GM03348 (cell line): ENCODE data around the gene PPP5C.
"Not testable (repeated sequence)": the region's sequence is repeated elsewhere in the genome, so short reads cannot be mapped to it uniquely, and the experiment has no call there.

Experiments used
- DNase-seq: peaks from one replicate; pipeline ENCODE4 v3.0.0; 2012; ENCODE audit warnings: low spot score

PPP5C gene

DNA sequence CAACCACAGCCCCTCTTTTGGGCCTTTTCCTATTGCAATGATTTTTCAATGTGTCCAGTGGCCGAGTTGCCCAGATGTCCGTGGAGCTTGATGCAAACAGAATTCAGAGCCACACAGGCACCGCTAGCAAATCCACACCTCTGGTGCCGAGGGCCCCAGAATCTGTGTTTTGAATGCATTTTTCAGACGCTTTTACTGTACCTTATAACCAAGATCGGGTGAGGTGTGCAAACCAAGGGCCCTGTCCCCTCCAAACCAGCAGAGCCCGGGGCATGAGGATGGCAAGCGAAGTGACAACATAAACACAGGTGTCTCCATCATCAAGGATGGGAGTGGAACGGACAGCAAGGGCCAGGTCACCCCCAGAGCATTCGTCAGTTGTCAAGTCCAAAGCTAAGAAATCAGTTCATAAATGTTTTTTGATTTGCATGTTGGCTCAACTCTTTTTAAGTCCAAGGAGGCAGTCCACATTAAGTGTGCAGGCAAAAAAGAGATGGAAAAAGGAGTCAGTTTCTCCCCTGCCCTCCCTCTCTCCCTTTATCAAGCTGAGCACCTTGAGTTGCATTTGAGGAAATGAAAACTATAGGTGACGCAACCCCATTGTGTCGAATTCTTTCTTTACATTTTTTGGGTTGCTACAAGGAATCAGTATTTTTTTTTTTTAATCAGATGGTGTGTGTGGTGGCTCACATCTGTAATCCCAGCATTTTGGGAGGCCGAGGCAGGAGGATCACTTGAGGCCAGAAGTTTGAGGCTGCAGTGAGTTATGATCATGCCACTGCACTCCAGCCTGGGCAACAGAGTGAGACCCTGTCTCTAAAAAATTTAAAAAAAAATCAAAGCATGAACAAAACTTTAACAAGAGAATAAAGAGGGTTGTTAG lies 63.6 kb downstream of the PPP5C start:
- no peak for DNase-seq

DNA sequence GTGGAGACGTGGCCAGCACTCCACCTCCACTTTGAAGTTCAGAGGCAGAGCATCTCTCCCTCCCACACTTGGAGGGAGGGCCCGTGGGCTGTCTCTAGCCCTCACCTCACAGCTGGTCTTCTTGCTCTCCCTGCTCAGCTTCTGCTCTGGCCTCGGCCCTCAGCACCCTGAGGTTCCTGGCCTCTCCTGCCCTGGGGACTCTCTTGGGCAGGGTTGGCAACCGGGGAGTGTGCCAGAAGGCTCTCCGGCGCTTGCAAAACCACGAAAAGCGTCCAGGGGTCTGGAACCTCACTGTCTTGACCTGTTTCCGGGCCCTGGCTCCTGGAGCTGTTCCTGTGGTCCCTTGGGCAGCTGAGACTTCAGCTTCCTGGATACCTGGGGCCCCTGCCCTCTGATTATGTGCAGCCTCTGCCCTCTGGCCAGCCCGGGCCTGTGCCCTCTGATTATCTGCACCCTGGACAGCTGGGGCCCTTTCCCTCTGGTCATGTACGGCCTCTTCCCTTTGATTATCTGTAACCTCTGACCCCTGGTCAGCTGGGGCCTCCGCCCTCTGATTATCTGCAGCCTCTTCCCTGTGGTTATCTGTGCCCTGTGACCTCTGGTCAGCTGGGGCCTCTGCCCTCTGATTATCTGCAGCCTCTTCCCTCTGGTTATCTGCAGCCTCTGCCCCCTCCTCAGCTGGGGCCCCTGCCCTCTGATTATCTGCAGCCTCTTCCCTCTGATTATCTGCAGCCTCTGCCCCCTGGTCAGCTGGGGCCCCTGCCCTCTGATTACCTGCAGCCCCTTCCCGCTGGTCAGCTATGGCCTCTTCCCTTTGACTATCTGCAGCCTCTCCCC lies 64.4 kb downstream of the PPP5C start:
- no peak for DNase-seq

DNA sequence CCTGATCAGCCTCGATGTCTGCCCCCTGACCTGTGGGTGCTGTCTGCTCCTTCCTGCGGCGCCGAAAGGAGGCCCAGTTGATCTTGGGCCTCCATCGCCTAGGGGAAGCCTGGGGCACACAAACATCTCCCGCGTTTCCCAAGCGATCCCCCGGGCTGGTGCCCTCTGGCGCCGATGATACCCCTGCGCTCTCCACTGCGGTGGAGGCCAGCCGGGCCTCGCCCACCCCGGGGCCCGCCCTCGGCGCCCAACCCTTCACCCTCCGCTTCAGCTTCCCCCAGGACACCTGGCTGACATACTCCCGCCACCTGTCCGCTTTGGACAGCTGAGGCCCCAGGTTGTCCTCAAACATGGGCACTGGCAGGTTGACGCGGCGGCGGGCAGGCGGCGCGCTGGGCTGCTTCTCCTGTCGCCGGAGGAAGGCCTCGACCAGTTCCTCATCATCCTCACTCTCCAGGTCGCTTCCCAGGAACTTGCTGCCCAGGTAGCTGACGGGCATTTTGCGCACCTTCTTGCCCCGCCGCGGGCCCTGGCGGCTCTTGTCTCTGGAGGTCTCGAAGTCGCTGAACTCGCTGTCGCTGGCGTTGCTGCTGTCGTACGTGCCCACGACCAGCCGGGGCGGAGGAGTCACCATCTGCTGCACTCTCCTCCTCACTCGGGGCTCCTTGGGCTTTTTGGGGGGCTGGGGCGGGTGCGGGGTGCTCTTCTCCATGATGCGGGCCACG lies 65.2 kb downstream of the PPP5C start:
- no peak for DNase-seq

DNA sequence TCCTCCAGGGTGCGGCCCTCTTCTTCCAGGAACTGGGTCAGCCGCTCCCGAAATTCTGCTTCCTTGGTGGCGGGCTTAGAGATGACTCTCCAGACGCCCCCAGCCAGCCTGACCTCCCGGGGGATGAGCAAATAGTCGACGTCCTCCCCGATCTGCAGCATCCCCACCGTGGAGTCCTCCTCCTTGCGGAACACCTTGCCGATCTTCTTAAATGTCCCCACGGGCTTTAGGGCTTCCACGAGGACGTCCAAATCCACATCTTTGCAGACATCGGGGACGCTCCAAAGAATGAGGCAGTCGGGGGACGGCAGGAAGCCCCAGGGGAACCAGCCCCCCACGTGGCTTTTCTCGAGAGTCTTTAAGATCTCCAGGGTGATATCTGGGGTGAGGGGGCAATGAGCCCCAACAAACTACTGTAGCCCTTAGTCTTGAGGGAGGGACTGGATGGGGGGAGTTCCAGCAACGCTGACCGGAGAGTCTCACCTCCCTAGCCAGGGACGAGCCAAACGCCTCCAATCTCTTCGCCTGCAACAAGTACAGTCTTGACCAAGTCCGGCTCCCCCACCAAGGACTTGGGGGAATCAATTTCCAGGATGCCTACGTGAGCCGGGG lies 65.9 kb downstream of the PPP5C start:
- DNase-seq, result no peak

DNA sequence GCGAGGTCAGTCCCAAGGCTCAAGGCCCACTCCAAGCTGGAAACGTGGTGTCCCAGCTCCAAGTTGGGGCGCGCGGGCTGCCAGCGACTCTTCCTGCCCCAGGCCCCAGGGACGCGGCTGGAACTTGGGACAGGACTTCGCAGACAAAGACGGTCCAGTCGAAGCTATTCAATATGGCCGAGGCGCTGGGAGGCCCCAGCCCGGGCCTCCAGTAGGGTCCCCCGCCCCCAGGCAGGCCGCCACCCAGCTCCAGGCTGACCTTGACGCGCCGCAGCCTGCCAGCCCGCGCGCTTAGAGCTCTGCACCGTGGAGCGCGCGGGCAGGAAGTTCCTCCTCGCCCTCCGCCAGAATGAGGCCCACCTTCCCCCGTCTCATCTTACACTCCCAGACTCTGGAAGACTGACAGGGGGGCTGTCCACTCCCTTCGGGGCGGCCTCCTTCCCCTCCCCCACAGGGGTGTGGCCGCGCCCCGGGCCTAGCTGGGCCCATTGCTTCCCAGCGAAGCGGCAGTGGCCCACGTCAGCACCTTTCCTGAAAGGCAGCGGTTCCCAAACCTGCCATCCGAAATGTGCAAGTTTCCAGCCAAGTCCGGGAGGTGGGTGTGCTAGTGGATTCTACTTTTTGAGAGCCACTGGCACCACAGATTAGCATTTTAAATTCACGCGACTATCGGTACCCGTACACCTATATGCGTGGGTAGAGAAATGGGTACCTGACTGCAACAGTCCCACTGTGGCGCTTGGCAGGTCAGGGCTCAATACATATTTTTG lies 66.6 kb downstream of the PPP5C start, which contains the start of gene CCDC8:
TSS of gene CCDC8 (minus strand) at position 303 of the 770 bp plus-strand sequence. CDS start 754 bp downstream, outside the sequence.
- peak; percentile 79 for DNase-seq

DNA sequence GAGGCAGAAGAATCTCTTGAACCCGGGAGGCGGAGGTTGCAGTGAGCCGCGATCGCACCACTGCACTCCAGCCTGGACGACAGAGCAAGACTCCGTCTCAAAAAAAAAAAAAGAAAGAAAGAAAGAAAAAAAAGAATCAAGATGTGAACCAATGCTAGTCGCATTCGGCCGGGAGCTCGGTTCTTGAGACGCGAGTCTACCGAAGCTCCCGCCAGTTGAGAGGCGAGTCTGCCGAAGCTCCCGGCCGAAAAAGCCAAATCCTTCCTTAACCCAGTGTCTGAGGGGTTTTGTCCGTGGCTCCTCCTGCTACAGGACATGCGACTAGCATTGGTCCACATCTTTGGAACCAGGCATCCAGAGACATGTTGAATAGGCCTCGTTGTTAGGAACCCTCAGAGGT lies 68.0 kb downstream of the PPP5C start:
- not testable (repeated sequence) for DNase-seq

DNA sequence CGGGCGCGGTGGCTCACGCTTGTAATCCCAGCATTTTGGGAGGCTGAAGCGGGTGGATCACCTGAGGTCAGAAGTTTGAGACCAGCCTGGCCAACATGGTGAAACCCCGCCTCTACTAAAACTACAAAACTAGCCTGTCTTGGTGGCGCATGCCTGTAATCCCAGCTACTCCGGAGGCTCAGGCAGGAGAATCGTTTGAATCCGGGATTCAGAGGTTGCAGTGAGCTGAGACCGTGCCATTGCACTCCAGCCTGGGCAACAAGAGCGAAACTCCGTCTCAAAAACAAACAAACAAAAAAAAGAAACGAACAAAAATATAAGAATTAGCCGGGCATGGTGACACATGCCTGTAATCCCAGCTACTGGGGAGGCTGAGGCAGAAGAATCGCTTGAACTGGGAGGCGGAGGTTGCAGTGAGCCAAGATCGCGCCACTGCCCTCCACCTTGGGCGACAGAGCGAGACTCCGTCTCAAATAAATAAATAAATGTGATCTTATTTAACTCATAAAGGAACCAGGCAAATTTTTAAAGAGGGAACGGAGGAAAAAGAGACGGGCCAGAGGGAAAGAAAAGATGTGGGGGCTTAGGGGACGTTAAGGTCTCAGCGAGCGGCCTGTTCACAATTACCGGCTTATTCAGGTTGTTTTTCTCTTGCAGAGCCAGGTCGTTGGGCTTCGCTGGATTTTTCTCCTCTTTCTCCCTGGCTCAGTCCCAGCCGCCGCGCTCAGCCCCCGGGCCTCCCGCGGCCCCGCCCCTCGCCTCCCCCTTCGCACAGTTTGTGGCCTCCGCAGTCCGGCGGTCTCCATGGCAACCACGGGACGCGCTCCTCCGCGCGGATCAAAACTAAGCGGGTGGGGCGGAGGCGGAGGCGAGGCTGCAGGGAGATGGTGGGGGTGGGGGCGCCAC lies 69.2 kb downstream of the PPP5C start:
- peak; percentile 93 for DNase-seq

DNA sequence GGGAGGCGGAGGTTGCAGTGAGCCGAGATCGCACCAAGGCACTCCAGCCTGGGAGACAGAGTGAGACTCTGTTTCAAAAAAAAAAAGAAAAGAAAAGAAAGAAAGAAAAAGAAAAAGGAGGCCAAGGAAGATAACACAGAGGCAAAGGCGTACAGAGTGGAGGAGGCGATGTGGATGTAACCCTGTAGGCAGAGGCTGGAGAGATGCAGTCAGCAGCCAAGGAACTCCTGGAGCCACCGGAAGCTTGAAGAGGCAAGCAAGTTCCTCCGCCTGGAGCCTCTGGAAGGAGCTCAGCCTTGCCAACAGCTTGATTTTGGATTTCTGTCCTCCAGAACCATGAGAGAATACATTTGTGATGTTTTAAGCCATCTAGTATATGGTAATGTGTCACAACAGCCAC lies 73.2 kb downstream of the PPP5C start:
- no peak for DNase-seq

DNA sequence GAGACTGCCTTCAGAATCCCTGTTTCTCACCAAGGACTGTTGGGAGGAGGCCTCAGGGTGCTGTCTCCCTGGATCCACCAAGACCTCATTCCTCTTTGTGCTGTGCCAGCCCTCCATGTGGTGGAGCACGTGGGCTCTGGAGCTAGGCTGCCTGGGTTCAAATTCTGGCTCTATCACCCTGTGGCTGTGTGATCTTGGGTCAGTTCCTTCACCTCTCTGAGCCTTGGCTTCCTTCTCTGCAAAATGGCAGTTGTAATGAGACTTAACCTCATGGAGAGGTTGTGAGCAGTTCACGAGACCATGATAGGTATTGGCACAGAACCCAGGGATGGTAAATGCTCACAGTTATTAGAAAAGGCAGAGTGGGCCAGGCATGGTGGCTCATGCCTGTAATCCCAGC lies 75.5 kb downstream of the PPP5C start:
- no peak for DNase-seq

DNA sequence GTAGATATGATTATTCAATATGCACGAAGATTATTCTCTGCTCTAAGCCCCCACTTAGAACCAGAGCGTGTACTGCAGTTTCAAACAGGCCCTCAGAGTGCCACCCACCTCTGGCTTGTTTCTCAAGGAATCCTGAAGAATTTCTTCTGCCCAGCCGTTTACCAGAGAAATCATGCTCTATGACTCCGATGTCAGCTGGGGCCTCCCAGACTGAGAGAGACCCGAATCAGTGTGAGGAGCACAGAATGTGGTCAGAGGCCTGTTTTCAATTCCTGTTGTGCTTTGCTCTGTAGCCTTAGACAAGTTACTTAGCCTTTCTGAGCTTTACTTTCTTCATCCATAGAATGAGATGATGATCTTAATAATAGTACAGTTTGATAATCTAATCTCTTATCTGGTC lies 76.3 kb downstream of the PPP5C start:
- DNase-seq, result no peak

DNA sequence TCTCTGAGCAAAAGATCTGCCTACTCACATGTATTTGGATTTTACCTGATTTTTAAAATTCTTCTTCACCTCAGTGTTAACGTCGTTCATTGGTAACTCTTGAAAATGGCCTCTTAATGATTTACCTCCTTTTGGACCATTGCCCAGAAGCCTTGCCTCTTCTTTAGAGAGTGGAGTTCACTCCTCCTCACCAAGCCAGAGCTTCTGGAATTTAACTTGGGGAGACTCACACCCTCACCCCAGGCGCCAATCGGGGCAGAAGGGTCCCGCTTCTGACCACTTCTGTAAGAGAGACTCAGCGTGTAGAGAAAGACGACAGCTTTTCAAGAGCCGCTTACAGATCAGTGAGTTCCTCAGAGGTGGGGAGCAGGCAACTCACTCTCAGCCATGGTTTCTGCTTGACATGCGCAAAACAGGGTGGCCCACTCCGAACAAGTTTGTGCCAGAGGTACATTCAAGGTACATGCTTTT lies 79.2 kb downstream of the PPP5C start:
- DNase-seq, result no peak

DNA sequence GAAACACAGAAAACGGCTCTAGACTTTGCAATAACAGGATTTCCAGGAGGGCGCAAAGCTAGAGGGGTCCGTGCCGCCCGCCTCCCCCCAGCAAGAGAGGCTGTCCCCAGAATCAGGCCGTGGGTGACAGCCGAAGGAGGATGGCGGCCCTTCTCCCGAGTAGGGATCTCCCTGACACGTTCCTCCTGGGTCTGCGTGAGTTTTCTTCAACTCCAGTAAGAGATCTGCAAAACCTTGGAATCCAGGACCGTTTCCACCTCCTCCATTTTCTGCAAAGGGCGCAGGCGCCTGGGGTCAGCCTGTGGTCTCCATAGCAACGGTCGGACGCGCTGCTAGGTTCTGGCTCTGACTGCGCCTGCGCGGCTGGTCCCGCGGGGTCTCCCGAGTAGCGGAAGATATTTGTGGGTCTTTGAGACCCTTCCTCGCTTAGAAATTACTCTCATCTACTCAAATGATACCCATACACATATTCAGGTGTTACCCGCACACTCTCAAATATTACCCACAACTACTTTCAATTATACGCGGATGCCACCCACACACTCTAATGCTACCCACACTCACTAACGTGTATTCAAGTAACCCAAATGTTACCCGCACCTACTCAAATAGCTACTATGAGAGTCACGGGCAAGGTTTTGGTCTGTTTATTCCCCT lies 79.7 kb downstream of the PPP5C start:
- peak; percentile 96 for DNase-seq

DNA sequence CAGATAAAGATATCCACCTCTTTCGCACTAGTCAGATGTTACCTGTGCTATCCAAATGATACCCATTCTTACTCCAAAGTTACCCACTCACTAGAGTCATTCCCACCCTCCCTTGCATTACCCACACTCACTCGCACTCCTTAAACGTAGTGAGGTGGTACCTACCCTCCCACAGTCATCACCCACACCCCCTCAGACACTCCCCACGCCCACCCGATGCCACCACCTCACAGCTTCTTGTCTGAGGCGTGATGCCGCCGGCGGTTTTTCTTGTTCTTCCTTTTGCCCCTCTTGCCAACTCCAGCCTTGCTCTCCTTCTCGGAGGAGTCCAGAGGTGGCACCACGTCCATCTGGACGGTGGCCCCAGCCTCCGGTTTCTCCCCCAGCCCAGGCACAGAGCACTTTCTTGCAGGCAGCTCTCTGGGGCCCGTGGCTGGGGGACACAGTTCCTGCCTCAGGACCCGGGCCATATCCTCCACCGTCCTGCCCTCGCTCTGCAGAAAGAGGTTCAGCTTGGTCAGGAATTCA lies 80.7 kb downstream of the PPP5C start:
- no peak for DNase-seq

DNA sequence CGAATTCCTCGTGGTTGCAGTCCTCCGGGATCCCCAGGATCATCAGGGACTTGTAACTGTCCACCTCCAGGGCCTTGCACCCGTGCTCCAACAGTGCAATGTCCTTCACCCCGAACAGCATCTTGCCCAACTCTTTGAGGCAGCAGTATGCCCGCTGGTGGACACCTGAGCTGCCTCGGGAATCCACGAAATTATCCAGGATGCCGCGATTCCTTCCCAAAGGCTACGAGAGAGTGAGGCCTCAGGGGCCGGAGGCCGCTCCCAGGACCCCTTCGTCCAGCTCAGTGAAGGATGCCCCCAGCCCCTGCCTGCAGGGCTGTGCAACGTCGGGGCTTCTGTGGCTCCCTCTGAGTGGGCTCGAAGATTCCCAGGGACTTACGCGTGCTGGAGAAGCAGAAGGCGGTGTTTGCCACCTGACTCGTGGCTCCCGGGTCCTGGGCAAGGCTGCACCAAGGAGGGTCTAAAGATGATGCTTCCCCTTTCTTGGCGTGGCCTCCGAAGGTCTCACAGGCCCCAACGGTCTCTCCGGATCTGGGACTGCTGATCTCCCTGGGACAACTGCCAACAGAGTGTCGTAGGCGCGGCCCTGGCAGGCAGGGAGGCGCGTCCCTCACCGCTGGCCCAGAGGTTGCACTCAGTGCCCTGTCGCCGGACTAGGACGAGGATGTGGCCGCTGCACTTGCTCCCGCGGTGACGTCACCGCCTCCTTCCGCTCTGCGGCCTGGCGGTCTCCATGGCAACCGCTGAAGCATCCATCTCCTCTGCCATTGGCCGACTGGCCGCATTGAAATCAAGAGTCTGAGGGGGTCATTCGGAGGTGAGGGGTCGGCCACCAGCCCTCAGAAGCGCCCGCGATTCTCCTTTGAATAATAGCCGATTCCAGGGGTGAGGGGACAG lies 81.6 kb downstream of the PPP5C start, which contains the start of gene PNMA8C:
TSS of gene PNMA8C (minus strand) at position 698 of the 897 bp plus-strand sequence. CDS start at position 121, 577 bp downstream.
- DNase-seq, result peak; percentile 54

DNA sequence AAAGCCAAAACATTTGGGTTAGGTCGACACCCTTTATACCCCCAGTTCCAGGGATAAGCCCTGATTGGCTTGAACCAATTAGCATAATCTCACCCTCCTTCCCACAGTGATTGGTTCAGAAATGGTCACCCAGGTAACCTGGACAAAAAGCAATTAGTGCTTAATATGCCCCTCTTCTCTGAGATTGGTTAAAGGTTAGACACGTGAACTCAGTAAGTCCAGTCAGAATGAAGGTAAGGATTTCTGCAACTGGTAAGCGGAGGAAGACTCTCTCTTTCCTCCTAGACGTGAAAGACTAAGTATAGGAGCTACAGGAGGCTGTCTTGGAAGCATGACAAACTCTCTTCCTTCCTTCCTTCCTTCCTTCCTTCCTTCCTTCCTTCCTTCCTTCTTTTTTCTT lies 83.1 kb downstream of the PPP5C start:
- DNase-seq, result no peak

DNA sequence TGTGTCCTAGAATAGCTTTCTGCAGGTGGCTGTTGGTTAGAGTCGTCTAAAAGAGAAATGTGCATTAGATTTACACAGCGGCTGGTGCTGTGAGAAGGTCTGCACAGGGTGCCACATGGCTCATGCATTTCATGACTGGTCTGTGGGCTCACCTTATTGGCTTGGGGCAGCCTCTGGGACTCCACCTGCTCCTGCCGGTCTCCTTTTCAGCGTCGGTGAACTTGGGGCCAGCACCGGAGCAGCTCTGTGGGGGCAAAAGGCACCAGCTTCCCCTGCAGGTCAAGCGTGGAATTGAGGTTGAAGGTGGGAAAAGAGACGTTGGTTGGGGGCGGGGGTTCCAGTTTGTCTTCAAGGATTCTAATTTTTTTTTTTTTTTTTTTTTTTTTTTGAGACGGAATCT lies 84.9 kb downstream of the PPP5C start:
- DNase-seq, result no peak

DNA sequence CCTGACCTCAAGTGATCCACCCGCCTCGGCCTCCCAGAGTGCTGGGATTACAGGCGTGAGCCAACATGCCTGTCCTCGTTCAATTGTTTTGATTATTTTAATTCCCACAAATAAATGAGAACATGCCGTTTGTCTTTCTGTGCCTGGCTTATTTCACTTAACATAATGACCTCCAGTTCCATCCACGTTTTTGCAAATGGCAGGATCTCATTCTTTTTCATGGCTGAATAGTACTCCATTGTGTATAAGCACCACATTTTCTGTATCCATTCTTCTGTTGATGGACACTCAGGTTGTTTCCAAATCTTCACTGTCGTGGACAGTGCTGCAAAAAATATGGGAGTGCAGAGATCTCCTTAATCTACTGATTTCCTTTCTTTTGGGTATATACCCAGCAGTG lies 86.6 kb downstream of the PPP5C start:
- DNase-seq, result not testable (repeated sequence)

DNA sequence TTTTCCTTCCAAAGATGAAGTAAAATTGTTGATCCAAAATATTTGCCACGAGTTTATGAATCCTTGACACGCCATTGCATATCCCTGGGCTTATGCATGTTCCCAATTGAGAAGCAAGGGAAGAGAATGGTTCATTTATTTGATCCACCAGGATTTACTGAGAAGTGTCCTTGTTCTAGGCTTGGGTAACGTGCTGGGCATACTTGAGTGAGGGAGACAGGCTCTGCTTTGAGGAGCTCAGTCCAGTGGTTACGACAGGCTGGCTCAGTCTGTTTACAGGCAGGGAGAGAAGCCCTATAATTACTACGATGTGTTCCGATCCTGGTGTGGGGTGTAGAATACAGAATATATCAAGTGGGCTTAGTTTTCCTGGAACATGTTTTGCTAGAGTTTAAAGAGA lies 88.1 kb downstream of the PPP5C start:
- no peak for DNase-seq
